PFSK-1 (cell line): ENCODE data around the gene GRID1.

Source experiments
- FOXP2 ChIP-seq: optimal IDR thresholded peaks from 2 replicates; pipeline ENCODE3; 2011; ENCODE audit warnings: borderline replicate concordance, control low read depth, inconsistent platforms; ENCODE audit not compliant: insufficient read depth; ENCODE audit errors: extremely low read length, extremely low read depth
- POLR2AphosphoS5 ChIP-seq: IDR thresholded peaks from 2 replicates; pipeline ENCODE4 v1.6.1; 2012; ENCODE audit warnings: low read depth, mild to moderate bottlenecking, control low read depth, low read length, moderate library complexity
- REST ChIP-seq, 2 experiments: IDR thresholded peaks; 2 replicates each; pipeline versions ENCODE4 v1.6.1 to v1.8.0; 2011 to 2012; ENCODE audit warnings: low read depth in 2 of 2, low read length in 2 of 2, control low read depth in 1 of 2, inconsistent platforms in 1 of 2, mild to moderate bottlenecking in 1 of 2, moderate library complexity in 1 of 2; ENCODE audit not compliant: insufficient read depth in 1 of 2
- SIN3A ChIP-seq: IDR thresholded peaks from 2 replicates; pipeline ENCODE4 v1.6.1; 2012; ENCODE audit warnings: mild to moderate bottlenecking, low read length, moderate library complexity, borderline replicate concordance; ENCODE audit not compliant: insufficient read depth
- TAF1 ChIP-seq: IDR thresholded peaks from 2 replicates; pipeline ENCODE4 v1.6.1; 2012; ENCODE audit warnings: low read length, control low read depth, borderline replicate concordance; ENCODE audit not compliant: insufficient read depth

GRCh38 chr10:86390337-86391120 is 23.9 kb upstream of the GRID1 start:
- no peak for TF ChIP-seq TAF1
- TF ChIP-seq POLR2AphosphoS5, result no peak
- TF ChIP-seq REST (IDR thresholded peaks at IDR 0.05; ENCODE audit: insufficient read depth in 1 of 2, low read depth in 2 of 2, low read length in 2 of 2), result no peak
- no peak for TF ChIP-seq SIN3A
- no peak for TF ChIP-seq FOXP2
